MCF 10A (cell line): ENCODE results near the gene MAPT. TPM values are rescaled to one million over a fixed set of nuclear protein-coding genes. Genes with fewer than 3 reads are reported as not detected.
A peak's percentile ranks its signal among the peaks of the same experiment; 100 is the strongest.

ENCODE experiments used
- BruUV-seq: library from RNA; stranded (reverse); fragments of 400-500 nt; replicated peaks from 2 replicates; lab custom pipeline; 2021; lab: Mats Ljungman, UMichigan
- CTCF ChIA-PET: fragments of 300-600 bp; sonication (Branson Sonifier 250); formaldehyde crosslinking; extraction: SDS; loops from one replicate; lab custom pipeline; 2021; ENCODE audit warnings: antibody characterized with exemption, inconsistent platforms; lab: Yijun Ruan, JAX
- POLR2A ChIA-PET: fragments of 300-600, 350-650 bp; sonication (Branson Sonifier 250); formaldehyde crosslinking; extraction: SDS; loops from one replicate; lab custom pipeline; 2020; ENCODE audit warnings: antibody characterized with exemption, inconsistent platforms; lab: Yijun Ruan, JAX
- DNase-seq: peaks from one replicate; pipeline ENCODE4 v3.0.0-alpha.2; 2018; ENCODE audit not compliant: unreplicated experiment
- H3K27ac Mint-ChIP-seq: one replicate; pipeline ENCODE4 v1.8.0; 2022; ENCODE audit warnings: mild to moderate bottlenecking, low read depth, mixed read lengths; ENCODE audit not compliant: unreplicated experiment
- H3K27me3 Mint-ChIP-seq: one replicate; pipeline ENCODE4 v1.8.0; 2022; ENCODE audit warnings: mixed read lengths; ENCODE audit not compliant: insufficient read depth, unreplicated experiment
- H3K36me3 Mint-ChIP-seq: one replicate; pipeline ENCODE4 v1.8.0; 2022; ENCODE audit warnings: mild to moderate bottlenecking, moderate library complexity, mixed read lengths; ENCODE audit not compliant: insufficient read depth, unreplicated experiment
- H3K4me1 Mint-ChIP-seq: one replicate; pipeline ENCODE4 v1.8.0; 2022; ENCODE audit warnings: mixed read lengths; ENCODE audit not compliant: insufficient read depth, unreplicated experiment
- H3K4me3 Mint-ChIP-seq: one replicate; pipeline ENCODE4 v1.8.0; 2022; ENCODE audit warnings: mild to moderate bottlenecking, moderate library complexity, mixed read lengths; ENCODE audit not compliant: unreplicated experiment
- H3K9me3 Mint-ChIP-seq: one replicate; pipeline ENCODE4 v1.8.0; 2022; ENCODE audit warnings: mixed read lengths; ENCODE audit not compliant: unreplicated experiment
- CTCF ChIP-seq: fragments of 200-600 bp; IDR thresholded peaks from one replicate; pipeline ENCODE4 v1.8.0; 2022; ENCODE audit warnings: antibody characterized with exemption, mild to moderate bottlenecking; ENCODE audit not compliant: unreplicated experiment
- intact Hi-C: fragments of 100-400 bp; cut with micrococcal nuclease; formaldehyde crosslinking; loops from 2 replicates; pipeline ENCODE4 v1.14.1; 2022
- total RNA-seq: library from RNA; stranded (reverse); gene quantifications from 2 replicates; pipeline ENCODE4 v1.2.3, GENCODE V29; 2022

The MAPT gene
- total RNA-seq, 1 experiment from 2014 or later = 0.42 TPM

GRCh38 chr17:46031920-46032319, 137.6 kb downstream of the MAPT start:
- no peaks in the 10 kb centered on the region for H3K4me1 Mint-ChIP-seq
- peaks cover 94% of the 10 kb centered on the region for H3K36me3 Mint-ChIP-seq
- POLR2A ChIA-PET = interaction anchor here (0.6 kb wide), 1 partner anchor 23 kb away, joined by 4 read pairs; no protein-coding TSS in a partner anchor
- CTCF ChIA-PET = interaction anchor here (1.1 kb wide), 1 partner anchor 29 kb away, joined by 3 read pairs; no protein-coding TSS in a partner anchor
- intact Hi-C loops = no loop called here
- no peaks in the 10 kb centered on the region for H3K9me3 Mint-ChIP-seq
- no peak overlapping the region for H3K4me3 Mint-ChIP-seq
- DNase-seq = no peak
- H3K27ac Mint-ChIP-seq = peak overlapping the region; percentile 79
- no TSS peak for BruUV-seq
- no peak for TF ChIP-seq CTCF
- no peaks in the 10 kb centered on the region for H3K27me3 Mint-ChIP-seq

GRCh38 chr17:46032909-46033308, 138.6 kb downstream of the MAPT start:
- H3K9me3 Mint-ChIP-seq = no peaks in the 10 kb centered on the region
- ChIA-PET CTCF (interaction anchor here (0.7 to 1.4 kb wide), 2 partner anchors 151 to 839 kb away, joined by 3 to 5 read pairs; no protein-coding TSS in a partner anchor), POLR2A (interaction anchor here (0.7 to 1.3 kb wide), 2 partner anchors 11 to 234 kb away, joined by 3 read pairs; no protein-coding TSS in a partner anchor)
- H3K4me1 Mint-ChIP-seq = no peaks in the 10 kb centered on the region
- no TSS peak for BruUV-seq
- no peaks in the 10 kb centered on the region for H3K27me3 Mint-ChIP-seq
- intact Hi-C loops = no loop called here
- H3K4me3 Mint-ChIP-seq = no peak overlapping the region
- H3K36me3 Mint-ChIP-seq = peaks cover 97% of the 10 kb centered on the region
- no peak overlapping the region for H3K27ac Mint-ChIP-seq
- DNase-seq = no peak
- TF ChIP-seq CTCF = no peak

GRCh38 chr17:46033392-46033791, 139.0 kb downstream of the MAPT start:
- BruUV-seq = no TSS peak
- Mint-ChIP-seq H3K9me3 (no peaks in the 10 kb centered on the region), H3K4me3 (no peak overlapping the region), H3K36me3 (peaks cover 97% of the 10 kb centered on the region), H3K4me1 (no peaks in the 10 kb centered on the region), H3K27me3 (no peaks in the 10 kb centered on the region), H3K27ac (no peak overlapping the region)
- DNase-seq = no peak
- no peak for TF ChIP-seq CTCF
- POLR2A ChIA-PET = interaction anchor here (0.7 to 1.3 kb wide), 2 partner anchors 11 to 233 kb away, joined by 3 read pairs; no protein-coding TSS in a partner anchor
- intact Hi-C loops = no loop called here
- CTCF ChIA-PET = interaction anchor here (0.7 to 1.4 kb wide), 3 partner anchors 150 to 839 kb away, joined by 3 to 5 read pairs (median 5); partner anchors contain the start of gene KANSL1

- no peaks in the 10 kb centered on the region for H3K4me1 Mint-ChIP-seq
- H3K36me3 Mint-ChIP-seq = peaks cover 97% of the 10 kb centered on the region
- POLR2A ChIA-PET = interaction anchor here (0.9 to 1.2 kb wide), 2 partner anchors 9 to 16 kb away, joined by 3 read pairs; no protein-coding TSS in a partner anchor
- intact Hi-C loops = no loop called here
- no peak for TF ChIP-seq CTCF
- H3K27ac Mint-ChIP-seq = no peak overlapping the region
- no TSS peak for BruUV-seq
- DNase-seq = no peak
- no peaks in the 10 kb centered on the region for H3K9me3 Mint-ChIP-seq
- no peaks in the 10 kb centered on the region for H3K27me3 Mint-ChIP-seq
- H3K4me3 Mint-ChIP-seq = no peak overlapping the region
- CTCF ChIA-PET = interaction anchor here (0.6 to 2.7 kb wide), 5 partner anchors 9 to 158 kb away, joined by 3 to 15 read pairs (median 3); partner anchors contain the start of gene KANSL1
These were observed 140.9 kb downstream of the MAPT start for GRCh38 chr17:46035112-46035818.
